ENCODE data around the gene SOWAHC.
"Not testable (repeated sequence)": the region's sequence is repeated elsewhere in the genome, so short reads cannot be mapped to it uniquely, and the experiment has no call there.

SOWAHC gene

DNA sequence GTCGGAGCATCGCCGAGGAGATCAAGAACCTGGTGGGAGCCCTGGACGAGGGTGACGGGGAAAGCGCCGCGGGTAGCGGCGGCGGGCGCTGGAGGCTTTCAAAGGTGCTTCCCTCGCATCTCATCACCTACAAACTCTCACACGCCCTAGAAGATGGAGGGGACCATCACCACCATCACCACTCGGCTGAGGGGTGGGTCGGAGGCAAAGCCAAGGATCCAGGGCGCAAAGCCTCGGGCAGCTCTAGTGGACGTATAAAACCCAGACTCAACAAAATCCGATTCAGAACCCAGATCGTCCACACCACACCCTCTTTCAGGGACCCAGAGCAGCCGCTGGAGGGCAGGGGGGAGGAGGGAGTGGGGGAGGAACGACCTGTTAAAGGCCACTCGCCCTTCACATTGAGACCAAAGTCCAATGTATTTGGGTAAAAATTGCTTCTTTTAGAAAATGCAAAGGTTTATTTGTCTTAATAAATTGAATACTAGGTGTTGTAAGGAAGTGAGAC is 1.5 kb downstream of the SOWAHC start:
- DNase-seq: peak; percentile 75

DNA sequence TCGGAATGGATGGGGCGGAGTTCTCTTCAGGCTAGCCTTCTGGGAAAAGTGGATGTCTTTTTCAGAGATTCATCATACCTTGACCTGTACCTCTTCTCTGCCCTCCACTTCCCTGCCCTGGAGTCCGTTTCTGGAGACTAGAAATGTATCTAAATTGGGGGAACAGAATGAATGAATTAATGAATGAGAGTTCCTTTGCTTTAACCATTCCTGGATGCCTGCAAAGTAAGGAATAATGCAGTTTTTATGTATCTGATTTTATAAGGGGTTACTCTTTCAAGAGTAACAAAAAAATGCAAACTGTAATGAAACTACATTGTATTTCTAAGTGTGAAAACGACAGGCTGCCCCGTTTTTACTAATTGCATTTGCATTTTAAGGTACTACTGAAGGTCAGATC is 2.0 kb downstream of the SOWAHC start:
- DNase-seq: no peak

DNA sequence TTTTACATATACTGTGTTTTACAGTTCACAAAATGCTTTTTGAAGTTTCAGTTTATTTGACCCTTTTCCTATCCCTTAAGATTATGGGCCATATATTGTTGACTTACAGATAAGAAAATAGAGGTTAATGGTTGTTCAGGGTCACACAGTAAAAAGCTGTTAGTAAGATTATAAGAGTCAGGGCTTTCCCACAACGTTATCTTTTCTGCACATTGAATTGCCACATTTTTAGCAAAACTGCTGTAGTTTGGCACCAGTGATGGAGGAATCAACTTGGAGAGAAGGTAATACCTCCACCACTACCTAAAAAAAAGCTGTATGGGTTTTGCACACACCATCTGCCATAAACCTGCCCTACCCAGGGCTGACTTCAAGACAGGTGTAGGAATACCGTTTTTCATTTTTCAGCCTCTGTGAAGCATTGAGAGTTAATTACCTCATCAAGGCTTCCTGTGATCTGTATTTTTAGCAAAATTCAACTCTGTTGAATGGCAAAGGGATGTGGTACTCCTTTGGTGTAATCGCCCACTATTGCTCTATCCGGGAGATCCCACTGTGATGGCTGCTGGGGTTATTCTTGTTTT is 5.0 kb downstream of the SOWAHC start:
- DNase-seq: no peak

DNA sequence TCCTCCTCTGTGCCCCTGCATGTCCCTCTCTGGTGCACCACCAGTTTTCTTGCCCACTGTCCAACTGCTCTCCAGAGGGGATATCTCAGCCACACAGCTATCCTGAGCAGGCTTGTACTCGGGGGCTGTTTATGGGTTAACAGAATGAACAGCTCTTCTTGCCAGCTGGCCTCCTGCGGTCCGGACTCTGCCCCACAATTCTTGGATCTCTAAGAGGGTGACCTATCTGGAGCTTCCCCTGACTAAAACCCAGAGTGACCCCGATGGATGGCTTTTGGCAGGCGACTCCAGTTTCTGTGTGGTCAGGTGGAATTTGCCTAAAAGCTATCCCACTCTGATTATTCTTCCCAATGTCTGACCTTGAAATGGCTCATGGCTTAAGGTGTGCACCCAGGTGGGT is 9.1 kb downstream of the SOWAHC start:
- no peak for DNase-seq

DNA sequence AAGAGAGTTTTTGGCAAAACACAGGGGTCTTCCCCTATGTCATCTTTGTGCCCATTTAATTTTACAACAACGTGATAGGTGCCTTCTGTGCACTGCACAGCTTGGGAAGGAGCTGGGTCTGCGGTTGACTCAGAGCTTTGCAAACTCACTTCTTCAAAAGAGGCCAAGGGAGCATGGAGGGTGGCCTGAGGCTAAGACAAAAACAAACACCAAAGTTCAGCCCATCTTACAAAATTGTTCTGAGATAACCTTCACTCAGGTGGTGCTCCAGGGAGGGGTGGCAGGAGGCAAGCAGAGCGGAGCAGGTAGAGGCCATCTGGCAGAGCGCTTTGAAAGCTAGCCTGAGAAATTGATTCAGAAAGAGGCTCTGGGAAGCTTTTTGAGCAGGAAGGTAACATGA is 9.8 kb downstream of the SOWAHC start:
- peak; percentile 55 for DNase-seq

DNA sequence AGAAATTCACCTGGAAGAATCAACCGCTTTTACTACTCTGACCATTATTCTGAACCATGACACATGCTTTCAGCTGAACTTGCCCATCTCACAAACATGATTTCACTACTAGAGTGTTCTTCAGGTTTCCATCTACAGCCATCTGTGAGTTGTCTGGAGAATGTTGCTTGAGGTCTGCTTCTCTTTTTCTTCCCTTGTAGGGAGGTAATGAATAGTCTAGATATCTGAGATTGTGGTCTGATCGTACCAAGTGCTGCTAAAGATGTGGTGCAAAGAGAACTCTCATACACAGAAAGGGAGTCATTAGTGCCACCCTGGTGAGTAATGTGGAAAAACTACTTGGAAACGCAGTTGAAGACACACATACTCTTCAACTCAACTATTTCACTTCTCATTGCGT is 10.2 kb downstream of the SOWAHC start:
- DNase-seq: no peak

DNA sequence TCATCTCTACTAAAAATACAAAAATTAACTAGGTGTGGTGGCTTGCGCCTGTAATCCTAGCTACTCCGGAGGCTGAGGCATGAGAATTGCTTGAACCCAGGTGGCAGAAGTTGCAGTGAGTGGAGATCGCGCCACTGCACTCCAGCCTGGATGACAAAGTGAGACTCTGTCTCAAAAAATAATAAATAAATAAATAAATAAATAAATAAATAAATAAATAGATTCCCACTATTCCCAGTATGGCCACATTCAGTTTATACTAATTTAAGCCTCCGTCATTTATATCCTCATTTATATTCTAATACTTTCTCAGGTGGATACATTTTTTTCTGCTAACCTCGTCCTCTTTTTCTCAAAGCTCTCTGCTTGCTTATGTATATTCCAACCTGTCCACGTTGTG is 14.2 kb downstream of the SOWAHC start:
- DNase-seq: not testable (repeated sequence)

DNA sequence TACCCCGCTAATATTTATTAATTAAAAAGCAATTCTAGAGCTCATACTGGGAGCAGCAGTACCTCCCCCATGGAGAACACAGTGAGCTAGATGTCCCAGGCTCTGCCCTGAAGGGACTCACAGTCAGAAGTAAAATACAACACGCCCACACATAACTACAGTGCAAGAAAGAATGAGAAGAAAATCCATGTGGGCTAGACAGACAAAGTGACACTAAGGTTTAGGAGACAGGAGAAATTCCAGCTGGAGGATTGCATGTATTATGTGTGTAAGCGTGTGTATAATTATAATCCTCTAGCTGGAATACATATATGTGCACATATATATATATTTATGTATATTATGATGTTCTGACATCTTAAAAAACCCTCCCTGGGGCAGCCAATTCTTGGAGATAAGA is 15.7 kb downstream of the SOWAHC start:
- DNase-seq: no peak

DNA sequence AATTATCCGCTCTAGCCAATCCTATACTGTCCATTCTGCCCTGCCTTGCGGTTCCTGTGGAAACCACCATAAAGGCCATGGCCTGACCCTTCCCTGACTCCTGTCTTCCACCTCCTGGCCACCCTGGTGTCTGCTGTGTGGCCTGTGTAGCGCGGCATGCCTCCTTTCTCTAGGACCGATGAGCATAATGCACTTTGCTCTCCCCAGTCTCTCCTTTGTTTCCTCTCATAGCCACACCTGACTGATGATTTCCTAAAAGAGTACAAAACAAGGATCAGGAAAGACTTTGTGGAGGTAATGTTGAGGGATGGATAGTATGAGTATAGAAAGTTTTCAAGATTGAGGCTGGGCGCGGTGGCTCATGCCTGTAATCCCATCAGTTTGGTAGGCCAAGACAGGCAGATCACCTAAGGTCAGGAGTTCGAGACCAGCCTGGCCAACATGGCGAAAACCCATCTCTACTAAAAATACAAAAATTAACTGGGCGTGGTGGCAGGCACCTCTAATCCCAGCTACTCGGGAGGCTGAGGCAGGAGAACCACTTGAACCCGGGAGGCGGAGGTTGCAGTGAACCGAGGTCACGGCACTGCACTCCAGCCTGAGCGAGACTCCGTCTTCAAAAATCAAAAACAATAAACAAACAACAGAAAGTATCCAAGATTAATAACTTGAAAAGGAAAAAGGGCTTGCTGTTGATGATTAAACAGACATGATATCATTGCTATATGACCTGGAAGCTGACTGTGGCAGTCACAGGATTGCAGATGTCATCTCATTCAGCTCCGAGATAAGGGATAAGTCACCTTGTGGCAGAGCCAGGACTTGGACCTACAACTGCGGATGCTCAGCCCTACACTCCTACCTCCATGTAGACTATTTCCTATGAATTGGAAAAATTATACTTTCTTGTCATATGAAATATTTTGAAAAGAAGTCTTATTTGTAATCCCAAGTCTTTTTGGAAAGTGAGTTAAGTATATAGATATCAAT is 16.6 kb downstream of the SOWAHC start:
- DNase-seq: no peak

DNA sequence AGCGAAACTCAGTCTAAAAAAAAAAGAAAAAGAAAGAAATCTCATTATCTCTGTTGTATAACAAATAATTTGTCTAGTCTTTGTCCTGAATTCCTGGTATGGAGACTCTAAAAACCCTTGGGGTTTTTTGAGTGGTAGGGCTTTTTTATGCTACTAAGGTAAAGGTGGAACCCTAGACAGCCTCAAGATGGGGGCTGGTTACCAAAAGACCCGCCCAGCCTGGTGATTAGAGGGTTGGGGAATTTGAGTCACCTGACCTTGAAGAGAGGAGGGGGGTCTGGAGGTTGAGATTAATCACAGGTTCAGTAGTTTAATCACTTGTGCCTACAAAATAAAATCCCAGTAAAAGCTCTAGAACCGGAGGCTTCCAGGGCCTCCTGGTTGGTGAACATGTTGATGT is 17.6 kb downstream of the SOWAHC start:
- DNase-seq: no peak

DNA sequence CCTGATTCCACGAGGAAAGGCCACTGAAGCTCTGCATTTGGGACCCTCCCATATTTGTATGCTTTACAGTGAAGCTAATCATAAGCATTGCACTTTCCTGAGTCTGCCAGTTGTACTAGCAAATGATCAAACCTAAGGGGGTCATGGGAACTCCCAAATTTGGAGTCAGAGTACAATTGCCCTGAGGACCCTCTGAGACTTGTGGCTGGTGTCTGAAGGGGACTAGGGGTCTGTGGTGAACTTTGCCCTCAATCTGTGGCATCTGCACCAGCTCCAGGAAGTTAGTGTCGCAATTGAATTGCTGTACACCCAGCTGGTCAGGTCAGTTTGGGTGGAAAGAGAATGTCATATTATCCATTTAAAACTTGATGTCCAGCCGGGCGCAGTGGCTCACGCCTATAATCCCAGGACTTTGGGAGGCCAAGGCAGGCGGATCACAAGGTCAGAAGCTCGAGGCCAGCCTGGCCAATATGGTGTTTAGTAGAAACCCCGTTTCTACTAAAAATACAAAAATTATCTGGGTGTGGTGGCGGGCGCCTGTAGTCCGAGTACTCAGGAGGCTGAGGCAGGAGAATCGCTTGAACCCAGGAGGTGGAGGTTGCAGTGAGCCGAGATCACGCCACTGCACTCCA is 18.1 kb downstream of the SOWAHC start:
- no peak for DNase-seq

DNA sequence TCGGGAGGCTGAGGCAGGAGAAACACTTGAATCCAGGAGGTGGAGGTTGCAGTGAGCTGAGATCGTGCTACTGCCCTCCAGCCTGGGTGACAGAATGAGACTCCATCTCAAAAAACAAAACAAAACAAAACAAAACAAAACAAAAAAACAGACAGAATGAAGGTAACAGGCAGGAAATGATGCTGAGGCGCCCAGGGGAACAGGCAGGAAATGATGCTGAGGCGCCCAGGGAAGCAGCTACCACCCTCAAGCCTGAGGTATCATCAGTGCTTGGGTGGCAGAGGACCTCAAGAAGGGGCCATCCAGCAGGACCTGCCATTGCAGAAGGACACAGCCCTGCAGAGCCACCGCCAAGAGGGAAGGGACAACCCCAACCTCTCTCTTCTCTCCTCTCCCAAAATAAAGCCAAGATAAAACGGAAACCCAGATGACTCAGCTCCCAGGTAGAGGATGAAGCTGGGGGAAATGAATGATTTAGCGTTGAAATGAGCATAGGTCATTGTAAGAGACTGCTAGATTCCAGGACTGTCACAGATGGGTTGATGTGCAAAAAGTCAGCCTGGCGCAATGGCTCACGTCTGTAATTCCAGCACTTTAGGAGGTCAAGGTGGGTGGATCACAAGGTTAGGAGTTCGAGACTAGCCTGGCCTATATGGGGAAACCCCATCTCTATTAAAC is 19.3 kb downstream of the SOWAHC start:
- no peak for DNase-seq

DNA sequence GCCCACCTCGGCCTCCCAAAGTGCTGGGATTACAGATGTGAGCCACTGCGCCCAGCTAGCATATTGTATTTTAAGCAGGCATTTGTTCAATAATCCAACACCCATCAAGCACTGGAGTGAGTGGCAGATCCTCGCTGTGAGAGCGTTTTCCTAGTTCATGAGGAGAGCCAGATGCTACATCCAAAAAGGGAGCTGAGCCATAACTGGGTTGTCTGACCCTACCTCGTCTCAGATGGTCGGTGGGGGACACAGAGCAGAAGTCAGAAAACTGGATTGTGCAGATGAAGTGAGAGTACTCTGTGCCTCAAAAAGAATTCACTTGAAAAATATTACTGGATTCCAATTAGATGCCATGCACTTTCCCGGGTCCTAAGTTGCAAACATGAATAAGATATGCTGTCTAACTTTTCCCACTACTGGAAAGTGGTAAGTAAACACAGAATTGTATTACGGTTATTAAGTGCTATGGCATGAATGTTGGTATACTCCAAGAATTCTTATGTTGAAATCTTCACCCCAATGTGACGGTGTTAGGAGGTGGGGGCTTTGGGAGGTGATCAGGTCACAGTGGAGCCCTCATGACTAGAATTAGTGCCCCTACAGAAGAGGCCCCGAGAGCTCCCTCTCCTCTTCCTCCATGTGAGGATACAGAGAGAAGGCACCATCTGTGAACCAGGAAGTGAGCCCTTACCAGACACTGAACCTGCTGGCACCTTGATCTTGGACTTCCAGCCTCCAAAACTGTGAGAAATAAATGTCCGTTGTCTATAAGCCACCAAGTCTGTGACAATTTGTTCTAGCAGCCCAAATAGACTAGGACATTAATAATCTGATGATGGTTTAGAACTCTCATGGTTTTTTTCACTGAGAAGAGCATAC is 21.5 kb downstream of the SOWAHC start:
- no peak for DNase-seq

DNA sequence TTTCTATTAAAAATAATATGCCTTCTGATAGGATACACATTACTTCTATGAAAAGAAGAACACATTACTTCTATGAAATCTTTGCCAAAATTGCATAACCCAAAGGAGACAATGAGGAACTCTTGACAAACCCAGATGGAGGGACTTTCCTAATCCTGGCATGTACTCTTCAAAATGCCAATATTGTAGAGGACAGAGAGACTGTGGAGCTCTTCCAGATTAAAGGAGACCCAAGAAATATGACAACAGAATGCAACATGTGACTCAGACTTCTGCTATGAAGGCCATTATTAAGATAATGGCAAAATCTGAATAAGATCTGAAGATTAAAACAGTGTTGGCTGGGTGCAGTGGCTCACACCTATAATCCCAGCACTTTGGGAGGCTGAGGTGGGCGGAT is 22.2 kb downstream of the SOWAHC start:
- no peak for DNase-seq

DNA sequence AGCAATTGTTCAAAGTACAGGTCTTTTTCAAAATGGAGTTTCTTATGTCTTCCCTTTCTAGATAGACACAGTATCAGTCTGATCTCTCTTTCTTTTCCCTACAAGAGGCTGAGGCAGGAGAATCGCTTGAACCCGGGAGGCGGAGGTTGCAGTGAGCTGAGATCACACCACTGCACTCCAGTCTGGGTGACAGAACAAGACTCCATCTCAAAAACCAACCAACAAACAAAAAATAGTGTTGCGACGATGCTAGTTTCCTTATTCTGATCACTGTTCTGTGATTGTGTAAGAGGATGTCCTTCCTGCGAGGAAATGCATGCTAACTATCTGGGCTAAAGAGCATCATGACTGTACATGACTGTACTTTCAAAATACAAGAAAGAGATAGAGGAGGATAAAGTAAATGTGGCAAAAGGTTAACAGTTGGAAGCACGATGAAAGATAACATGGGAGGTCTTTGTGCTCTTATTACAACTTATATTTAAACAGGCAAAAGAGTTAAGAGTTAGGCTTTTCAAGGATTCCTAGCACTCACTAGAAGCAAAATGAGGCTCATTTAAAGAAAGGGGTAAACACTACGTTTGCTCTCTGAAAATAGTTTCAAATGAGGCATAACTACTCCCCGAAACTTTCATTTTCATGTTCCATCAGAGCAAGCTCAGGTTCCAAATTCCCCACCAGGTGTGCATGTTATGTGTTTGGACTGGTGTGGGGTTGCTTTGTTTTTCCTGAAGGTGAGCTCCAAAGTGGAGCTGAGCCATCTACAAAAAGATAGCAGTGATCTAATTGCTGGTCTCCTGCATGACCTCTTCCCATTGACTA is 23.8 kb downstream of the SOWAHC start:
- DNase-seq: no peak

DNA sequence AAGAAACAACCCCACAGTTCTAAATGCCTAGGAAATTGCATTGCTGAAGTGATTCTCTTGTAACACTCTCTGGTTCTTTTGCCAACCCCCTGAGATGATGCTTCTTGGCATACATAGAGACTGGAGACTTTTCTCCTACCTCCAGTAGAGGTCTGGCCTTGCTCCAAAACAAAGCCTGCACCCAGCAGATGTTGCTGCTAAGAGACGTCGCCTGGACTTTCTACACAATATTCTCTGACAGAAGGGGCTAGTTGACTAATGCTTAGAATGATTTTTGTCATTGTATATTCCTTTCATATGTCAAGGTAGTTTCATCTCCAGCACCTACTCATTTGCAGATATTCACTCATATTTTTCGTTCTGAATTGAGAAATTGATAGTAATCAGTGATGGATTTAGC is 24.6 kb downstream of the SOWAHC start:
- DNase-seq: no peak

DNA sequence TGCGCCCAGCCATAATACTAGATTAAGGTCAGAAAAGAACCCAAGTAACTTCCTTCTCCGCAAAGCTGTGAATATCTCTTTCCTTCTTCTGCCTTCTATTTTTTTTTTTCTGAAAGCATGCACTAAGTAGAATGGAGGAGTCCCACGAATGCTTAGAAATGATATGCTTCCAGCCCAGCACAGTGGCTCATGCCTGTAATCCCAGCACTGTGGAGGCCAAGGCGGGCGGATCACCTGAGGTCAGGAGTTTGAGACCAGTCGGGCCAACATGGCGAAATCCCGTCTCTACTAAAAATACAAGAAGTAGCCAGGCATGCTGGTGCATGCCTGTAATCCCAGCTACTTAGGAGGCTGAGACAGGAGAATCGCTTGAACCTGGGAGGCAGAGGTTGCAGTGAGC is 25.8 kb downstream of the SOWAHC start:
- DNase-seq: not testable (repeated sequence)

DNA sequence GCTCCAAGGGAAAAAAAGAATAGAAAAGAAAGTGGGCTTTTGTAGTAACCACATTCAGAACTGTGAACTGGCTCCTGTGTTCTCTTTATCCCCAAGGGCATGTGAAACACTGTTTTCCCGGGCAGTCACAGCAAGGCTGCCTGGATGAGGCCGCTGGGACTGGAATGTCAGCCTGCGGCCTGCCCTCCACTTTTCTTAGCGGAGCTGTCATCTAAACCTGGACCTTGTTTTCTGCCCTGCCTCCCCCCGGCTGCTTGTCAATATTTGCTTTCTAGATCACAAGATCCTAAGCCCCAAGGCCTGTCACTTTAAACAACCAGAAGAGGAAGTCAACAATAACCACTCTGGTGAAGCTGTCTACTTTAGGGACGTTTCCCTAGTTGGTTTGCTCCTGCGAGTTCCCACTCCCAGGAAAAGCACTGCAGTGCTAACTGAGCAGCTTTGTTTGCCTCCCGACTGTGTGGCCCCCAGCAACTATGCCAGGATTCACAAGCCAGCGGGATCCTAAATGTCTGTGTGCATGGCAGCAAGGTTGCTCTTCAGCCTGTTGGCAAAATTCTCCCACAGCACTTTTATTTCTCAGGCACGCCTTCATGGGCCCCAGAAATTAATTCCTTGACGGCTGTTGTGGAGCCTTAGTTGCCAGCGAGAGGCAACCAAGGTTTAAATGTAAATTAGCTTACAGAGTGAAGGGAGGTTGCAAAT is 30.6 kb downstream of the SOWAHC start:
- peak; percentile 96 for DNase-seq

DNA sequence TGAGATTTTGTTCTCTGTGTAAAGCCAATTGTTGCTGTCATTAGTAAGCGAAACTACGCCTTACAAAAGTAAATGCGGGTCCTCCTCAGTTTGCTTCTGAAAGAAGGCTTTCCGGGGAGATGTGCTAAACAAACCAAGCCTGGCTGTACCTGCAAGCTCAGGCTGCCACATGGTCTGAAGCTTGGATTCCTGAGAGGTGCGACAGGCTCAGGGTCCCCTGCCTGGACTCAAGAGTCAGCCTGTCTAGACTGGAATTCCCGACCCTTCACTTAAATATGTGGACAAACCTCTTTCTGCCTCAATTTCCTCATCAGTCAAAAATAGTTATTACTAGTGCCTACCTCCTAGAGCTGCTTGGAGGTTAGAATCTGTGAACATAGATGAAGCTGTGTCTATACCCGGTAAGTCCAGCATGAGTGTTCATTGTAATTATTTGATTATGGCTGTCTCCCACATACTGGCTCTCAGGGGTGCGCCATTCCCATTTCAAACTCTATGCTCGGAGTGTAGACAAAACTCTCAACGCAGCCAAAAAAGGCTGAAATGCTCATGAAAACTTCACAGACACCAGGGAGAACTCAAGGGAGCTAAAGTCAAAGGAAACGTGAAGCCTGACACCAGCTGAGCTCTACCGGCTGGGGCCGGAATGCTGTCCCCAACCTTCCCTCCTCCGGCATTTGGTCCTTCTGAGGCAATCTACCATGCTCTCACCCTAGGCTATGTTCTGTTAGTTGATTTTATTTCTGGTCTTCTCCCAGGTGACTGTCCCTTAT is 31.4 kb downstream of the SOWAHC start:
- DNase-seq: peak; percentile 89

DNA sequence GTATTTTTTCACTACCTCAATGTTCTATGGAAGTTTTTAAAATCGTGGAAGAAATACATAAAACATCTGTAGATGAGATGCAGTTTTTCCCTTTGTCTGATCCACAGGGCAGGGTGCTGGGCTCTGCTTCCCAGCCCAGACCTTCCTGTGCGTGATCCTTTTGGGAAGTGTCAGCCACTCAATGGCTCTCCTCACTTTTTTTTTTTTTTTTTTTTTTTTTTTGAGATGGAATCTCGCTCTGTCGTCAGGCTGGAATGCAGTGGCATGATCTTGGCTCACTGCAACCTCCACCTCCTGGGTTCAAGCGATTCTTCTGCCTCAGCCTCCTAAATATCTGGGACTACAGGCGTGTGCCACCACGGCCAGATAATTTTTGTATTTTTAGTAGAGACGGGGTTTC is 32.8 kb downstream of the SOWAHC start:
- DNase-seq: no peak

All from islet precursor cell (in vitro differentiated cells).